Hematopoietic multipotent progenitor cell treated with erythropoietin and hydrocortisone succinate and interleukin-3 and kit ligand, for 8 days (in vitro differentiated cells): ENCODE measurements around the gene AURKAIP1.
A peak's percentile ranks its signal among the peaks of the same experiment; 100 is the strongest.
"Not testable (repeated sequence)": the region's sequence is repeated elsewhere in the genome, so short reads cannot be mapped to it uniquely, and the experiment has no call there.

Experiments
- DNase-seq: peaks from one replicate; pipeline ENCODE4 v3.0.0-alpha.2; 2015

Gene AURKAIP1

DNA sequence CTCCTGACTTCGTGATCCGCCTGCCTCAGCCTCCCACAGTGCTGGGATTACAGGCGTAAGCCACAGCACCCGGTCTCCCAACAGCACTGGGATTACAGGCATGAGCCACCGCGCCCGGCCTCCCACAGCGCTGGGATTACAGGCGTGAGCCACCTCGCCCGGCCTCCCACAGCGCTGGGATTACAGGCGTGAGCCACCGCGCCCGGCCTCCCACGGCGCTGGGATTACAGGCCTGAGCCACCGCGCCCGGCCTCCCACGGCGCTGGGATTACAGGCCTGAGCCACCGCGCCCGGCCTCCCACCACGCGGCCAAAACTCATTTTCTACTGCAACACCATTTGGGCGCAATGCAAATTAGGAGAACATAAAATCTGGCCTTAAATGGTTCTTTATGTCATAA is 10.3 kb upstream of the AURKAIP1 start:
- DNase-seq = not testable (repeated sequence)

- no peak for DNase-seq
These were observed 6.3 kb upstream of the AURKAIP1 start for GRCh38 chr1:1381294-1381693.

DNA sequence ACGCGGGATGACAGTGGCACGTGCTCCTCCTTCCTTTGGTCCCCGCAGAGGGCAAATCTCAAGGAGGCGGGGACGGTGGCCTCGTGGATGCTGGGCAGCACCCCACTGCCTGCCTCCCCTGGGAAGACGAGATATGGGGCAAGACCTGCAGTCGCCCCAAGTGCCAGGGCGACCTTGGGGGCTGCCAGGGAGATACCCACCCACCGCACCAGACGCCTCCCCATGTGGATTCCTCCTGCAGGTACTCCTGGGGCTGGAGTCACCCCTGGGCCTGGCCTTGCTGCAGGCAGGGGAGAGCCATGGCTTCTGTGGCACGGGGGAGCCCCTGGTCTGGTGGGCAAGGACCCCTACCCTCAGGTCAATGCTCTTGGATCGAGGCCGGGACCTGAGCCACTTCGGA is 5.9 kb upstream of the AURKAIP1 start:
- no peak for DNase-seq

DNA sequence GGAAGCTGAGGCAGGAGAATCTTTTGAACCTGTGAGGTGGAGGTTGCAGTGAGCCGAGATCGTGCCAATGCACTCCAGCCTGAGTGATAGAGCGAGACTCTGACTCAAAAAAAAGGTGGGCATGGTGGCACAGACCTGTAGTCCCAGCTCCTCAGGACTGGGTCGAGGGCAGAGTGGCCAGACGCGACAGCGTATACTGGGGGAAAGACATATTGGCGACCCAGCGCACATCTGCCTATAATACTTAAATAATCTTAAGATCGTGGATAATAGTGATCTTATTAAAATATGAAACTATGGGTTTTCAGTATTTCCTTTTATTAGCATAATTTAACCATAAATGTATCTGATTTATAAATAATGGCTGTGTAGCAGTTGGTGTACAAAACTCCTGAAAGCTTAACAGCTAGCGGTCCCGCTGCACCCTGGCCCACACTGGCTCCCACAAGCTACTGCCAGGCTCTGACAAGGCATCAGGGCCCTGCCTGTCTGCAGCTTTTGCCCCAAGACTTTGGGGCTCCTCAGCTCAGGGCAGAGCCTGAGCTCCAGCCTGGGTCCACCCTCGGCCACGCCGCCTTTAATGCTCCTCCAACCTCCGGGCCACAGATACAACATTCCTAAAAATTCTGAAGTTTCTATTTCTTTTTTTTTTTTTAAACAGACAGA is 2.7 kb upstream of the AURKAIP1 start:
- no peak for DNase-seq

DNA sequence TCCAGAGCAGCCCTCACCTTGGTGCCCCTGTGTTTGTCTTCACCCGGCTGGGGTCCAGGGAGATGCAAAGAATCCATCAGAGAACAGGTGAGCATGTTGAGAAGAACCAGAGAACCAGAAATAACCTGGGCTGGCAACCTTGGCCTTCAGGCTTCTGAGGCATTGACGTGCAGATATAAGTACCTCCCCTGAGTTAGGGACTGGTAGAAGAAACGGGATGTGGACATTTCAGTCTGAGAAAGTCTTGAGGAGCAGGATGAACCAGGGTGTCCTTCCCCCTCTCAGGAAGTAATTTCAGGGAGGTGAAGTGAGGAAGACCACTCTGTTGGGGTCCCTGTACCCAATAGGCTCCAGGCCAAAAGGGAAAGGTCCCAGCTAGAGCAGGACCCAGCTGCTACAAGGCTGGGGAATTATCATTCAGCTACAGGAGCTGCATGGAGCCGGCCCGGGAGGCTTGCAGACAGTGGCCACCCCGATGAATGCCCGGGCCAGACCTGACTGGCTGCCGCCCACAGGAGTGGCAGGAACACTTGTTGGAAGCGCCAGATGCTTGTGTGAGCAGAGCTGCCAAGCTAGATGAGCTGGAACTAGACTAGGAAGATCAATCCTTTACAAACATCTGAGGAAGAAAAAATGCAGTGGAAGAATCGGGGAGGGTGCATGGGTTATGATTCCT is 1.7 kb upstream of the AURKAIP1 start:
- no peak for DNase-seq

DNA sequence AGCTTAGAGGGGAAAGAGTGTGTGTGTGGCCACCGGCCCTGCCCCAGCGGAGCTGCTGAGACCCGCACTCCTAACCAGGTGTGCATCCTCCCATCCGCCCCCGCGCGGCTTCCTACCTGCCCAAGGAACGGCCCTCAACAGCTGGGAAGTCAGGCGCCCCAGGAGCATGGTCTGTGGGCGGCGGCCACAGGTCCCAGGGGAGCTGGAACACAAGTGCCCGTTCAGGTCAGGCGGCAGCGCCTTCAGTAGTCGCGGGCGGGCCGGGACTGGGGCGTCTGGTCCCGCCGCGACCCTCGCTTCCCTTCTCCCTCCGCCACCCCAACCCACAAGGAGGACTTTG is 448 bp downstream of the AURKAIP1 start:
- DNase-seq = no peak

- DNase-seq = no peak
These were observed 1.0 kb downstream of the AURKAIP1 start for GRCh38 chr1:1373815-1374588.

DNA sequence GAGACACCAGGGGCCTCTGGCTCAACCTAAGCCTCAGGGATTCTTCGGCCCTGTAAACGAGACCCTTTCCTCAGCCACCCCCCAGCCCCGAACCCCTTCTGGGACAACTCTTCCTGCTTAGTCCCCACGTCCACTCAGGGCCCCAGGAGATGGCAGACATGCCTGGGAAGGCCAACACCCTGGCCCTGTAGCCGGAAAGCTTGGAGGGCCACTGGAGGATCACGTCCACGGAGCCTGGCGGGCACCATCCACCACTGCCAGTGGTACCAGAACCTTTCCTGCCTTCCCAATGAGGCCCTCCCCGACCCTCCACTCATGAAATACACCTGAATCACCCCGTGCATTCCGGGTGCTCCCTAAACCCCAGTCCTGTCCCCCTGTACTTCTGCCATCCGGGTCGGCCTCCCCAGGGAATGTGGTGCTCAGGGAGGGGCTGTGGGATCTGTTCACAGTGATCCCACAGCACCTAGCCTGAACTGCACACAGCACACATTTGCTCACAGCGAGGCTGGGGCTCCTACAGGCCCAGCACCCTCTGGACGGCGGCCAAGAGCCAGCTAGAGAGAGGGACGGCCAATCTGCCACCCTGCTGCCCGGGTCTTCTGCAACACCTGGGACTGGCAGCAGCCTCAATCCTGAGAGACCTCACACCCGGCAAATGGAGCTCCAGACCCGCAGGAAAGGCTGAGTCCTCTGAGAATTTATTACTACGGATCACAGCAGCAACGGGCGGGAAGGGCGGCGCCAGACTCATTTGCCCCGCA is 1.8 kb downstream of the AURKAIP1 start:
- DNase-seq = no peak

GRCh38 chr1:1371746-1372711 is 3.0 kb downstream of the AURKAIP1 start:
- DNase-seq = peak; percentile 55

DNA sequence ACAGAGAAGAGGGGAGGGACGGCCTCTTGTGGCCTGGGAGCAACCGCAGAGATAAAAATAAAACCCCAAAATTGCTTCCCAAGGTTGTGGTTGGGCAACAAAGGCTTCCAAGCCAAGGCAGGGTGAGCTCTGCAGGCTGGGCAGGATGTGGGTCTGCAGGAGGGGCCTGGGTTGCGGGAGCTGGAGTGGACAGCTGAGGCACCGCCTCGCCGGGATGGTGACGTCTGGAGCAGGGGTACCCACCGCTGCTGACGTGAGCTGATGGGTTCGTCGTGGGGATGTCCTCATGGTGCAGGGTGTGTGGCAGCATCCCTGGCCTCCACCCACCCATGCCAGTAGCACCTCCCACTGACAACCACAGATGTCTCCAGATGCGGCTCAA is 3.7 kb downstream of the AURKAIP1 start:
- peak; percentile 79 for DNase-seq

DNA sequence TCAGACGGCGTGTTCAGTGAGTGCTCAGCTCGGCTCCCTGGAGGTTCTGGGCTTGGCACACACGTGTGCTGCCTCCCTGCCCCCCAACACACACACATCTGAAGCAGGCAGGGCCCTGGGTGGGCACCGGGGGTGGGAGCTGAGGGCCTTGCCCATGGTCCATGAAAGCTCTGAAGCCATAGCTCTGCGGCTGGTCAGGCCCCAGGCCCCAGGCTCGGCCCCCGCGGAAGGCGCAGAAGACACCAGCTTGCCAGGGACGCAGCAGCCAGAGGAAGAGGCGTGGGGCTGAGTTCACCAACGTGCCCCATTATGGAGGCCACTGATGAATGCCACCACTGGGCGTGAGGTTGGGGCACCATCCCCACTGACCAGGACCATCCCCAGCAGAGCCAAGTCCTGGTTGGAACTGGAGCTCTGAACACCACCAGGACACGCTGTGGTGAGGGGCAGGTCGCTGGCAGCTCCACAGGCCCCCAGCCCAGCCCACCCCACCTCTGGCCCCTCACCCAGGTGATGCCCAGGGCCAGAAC is 4.2 kb downstream of the AURKAIP1 start:
- DNase-seq = no peak

- DNase-seq = not testable (repeated sequence)
These were observed 4.9 kb downstream of the AURKAIP1 start for GRCh38 chr1:1370094-1370493.

- no peak for DNase-seq
These were observed 7.7 kb downstream of the AURKAIP1 start for GRCh38 chr1:1367315-1367714.

- DNase-seq = no peak
These were observed 8.3 kb downstream of the AURKAIP1 start for GRCh38 chr1:1366699-1367066.

DNA sequence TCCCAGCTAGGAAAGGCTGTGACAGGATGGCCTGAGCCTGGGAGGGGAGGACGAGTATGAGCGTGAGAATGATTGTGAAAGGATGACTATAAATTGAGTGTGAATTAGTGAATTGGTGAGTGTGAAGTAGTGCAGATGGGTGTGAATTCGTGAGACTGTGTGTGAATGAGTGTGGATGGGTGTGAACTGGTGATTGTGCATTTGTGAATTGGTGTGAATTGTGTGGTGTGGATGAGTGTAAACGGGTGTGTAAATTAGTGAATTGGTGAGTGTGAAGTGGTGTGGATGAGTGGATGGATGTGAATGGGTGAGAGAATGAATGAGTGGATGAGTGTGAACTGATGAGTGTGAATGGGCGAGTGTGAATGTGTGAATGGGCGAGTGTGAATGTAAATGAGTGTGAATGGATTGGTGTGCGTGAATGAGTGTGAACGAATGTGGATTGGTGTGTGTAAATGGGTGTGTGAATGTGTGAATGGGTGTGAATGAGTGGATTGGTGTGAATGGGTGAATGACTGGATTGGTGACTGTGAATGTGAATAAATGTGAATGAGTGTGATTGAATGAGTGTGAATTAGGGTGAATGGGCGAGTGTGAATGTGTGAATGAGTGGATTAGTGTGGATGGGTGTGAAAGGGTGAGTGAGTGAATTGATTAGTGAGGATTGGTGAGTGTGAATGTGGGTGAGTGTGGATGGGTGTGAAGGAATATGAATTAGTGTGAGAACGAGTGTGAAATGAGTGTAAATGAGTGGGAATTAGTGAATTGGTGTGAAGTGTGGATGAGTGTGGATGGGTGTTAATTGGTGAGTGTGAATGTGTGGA is 8.9 kb downstream of the AURKAIP1 start:
- no peak for DNase-seq

GRCh38 chr1:1364266-1364665 is 10.7 kb downstream of the AURKAIP1 start:
- DNase-seq = no peak

DNA sequence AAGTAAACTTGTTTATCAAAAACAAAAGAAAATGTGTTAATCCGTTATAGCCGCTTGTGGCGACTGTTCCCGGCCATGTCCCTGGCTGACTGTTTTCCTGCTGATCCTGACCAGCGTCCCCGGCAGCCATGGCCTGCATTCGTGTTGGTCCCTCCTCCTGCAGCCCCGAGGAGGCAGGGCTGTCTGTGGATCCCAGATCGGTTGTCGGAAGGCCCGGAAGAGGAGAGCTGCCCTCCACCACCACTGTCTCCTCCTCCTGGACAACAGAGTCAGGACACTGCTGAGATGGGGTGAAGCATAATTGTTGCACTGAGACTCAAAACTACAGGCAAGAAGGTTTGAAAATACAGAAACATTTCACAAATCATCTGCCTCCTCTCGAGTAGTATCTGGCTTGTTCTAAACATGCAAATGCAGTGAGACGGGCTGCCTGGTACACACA is 13.0 kb downstream of the AURKAIP1 start:
- DNase-seq = no peak

DNA sequence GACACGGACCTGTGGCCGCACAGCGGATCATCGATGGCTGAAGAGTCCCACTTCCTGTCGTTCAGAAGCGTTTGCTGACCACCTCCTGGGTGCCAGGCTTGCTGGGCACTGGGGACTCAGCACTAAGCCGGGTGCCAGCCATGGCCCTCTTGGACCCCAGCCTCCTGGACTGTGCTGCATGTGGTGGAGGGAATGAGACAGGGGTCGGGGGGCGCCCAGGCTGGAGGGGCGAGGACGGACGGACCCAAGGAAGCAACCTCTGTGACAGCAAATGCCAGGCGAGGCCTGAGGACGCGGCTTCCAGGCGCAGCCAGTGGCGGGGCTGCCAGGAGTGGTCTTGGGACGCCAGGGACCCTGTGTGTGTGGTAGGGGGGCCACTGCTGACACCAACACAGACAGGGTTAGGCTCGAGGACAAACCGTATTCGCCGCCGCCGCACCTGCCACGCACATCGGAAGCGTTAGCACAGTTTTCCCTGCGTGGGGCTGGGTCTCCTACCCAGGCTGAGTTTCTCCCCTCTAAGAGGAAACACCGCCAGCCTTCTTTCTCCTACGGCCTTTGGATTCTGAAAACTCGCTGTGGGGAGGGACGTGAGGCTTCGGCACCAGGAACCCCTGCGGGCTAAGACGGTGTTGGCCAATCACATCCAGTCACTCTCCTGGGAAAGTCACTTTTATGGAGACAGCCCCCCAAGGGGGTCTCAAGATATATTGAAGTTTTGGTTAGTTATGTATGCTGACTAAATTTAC is 13.6 kb downstream of the AURKAIP1 start:
- no peak for DNase-seq

DNA sequence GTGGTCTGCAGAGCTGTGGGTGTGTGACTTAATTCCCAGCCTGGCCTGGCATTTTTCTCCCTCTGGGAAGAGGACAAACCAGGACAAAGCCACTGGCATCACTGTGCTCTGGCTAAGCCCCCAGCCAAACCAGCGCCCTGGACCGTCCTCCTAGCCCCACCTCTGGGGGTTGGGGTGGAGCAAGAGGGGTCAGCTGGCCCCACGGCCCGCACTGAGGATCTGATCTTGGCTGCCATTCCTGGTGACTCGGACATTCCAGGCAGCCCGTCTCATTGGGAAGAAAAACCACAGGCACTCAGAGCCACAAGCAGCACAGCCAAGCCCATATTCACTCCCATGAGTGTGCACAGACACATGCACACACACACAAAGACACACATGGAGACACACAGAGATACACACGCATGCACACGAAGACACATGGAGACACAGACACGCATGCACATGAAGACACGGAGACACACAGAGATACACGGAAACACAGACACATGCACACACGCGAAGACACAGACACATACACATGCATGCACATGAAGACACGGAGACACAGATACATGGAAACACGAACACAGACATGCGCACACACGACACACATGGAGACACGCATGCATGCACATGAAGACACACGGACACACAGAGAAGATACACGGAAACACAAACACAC is 14.4 kb downstream of the AURKAIP1 start:
- no peak for DNase-seq
